ENCODE results near the gene TRPM4.

DNA sequence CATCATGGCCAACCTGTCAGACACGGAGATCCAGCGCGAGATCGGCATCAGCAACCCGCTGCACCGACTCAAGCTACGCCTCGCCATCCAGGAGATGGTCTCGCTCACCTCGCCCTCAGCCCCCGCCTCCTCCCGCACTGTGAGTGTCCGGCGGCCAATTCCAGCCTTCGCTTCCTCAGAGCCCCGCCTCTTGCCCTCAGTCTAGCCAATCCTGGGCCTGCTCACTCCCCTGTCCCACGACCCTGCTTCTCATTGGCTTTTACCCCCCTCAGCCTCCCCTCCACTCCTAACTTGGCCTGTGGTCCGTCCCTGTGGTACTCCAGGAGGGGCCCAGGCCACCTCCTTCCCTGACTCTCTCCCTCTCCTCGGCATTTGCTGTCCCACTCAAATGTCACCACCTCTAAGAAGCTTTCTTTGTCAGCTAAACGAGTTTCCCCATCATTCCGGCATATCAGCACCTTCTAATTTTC is 14.7 kb upstream of the TRPM4 start:
- TF ChIP-seq POLR2A (IDR thresholded peaks at IDR 0.05) (peak in 1 of 2 donors; percentile 37), CTCF (IDR thresholded peaks at IDR 0.05) (no peak)
